CD14-positive monocyte (primary cell): Measurements from ENCODE around the gene MAST4. TPM values are rescaled to one million over a fixed set of nuclear protein-coding genes. Genes with fewer than 3 reads are reported as not detected.

ENCODE experiments used
- DNase-seq, 3 donors: peaks; one replicate each; pipeline ENCODE4 v3.0.0-alpha.2; 2011 to 2022
- H2AFZ ChIP-seq: 2 replicates; pipeline ENCODE4 v1.6.0; 2012; ENCODE audit warnings: mild to moderate bottlenecking, low read depth, low read length, inconsistent platforms; ENCODE audit not compliant: insufficient read depth, poor library complexity, severe bottlenecking
- H3K27ac ChIP-seq, 2 donors: 1 replicate in 1 of 2; 2 replicates in 1 of 2; pipeline ENCODE4 v1.5.1; 2012 to 2013; ENCODE audit warnings: low read length in 2 of 2, control low read depth in 1 of 2, inconsistent platforms in 1 of 2, low read depth in 1 of 2, mild to moderate bottlenecking in 1 of 2
- H3K27me3 ChIP-seq, 2 donors: one replicate each; pipeline versions ENCODE4 v1.6.0 to v1.6.1; 2011 to 2013; ENCODE audit warnings: low read length in 2 of 2; ENCODE audit not compliant: control insufficient read depth in 2 of 2, insufficient read depth in 2 of 2
- H3K36me3 ChIP-seq, 2 donors: replicated peaks in 1 of 2; 1 replicate in 1 of 2; 2 replicates in 1 of 2; pipeline versions ENCODE4 v1.5.1 to v1.6.1; 2012 to 2013; ENCODE audit warnings: low read length in 2 of 2, control low read depth in 1 of 2, inconsistent platforms in 1 of 2, mild to moderate bottlenecking in 1 of 2; ENCODE audit not compliant: insufficient read depth in 2 of 2, control insufficient read depth in 1 of 2
- H3K4me1 ChIP-seq, 2 donors: 1 replicate in 1 of 2; 2 replicates in 1 of 2; pipeline versions ENCODE4 v1.5.1 to v1.6.1; 2012 to 2013; ENCODE audit warnings: low read length in 2 of 2, control low read depth in 1 of 2, inconsistent platforms in 1 of 2, mild to moderate bottlenecking in 1 of 2, moderate library complexity in 1 of 2; ENCODE audit not compliant: insufficient read depth in 2 of 2, control insufficient read depth in 1 of 2
- H3K4me2 ChIP-seq: replicated peaks from 2 replicates; pipeline ENCODE3; 2012; ENCODE audit warnings: low read length, moderate library complexity, mild to moderate bottlenecking; ENCODE audit not compliant: poor library complexity, severe bottlenecking; ENCODE audit errors: extremely low read depth
- H3K4me3 ChIP-seq, 3 experiments: fragments of 200-600 bp in 1 of 3; sonication (generic) in 1 of 3; replicated peaks in 1 of 3; 1 replicate in 2 of 3; 2 replicates in 1 of 3; pipeline ENCODE4 v1.5.1; 2011 to 2013; ENCODE audit warnings: low read length in 3 of 3, mild to moderate bottlenecking in 3 of 3, control low read depth in 2 of 3, low read depth in 2 of 3, inconsistent platforms in 1 of 3, moderate library complexity in 1 of 3
- H3K79me2 ChIP-seq: 2 replicates; pipeline ENCODE4 v1.6.0; 2012; ENCODE audit warnings: mild to moderate bottlenecking, control low read depth, inconsistent platforms, low read length, moderate library complexity; ENCODE audit not compliant: insufficient read depth
- H3K9ac ChIP-seq: 2 replicates; pipeline ENCODE4 v1.6.0; 2017; ENCODE audit warnings: low read length, mild to moderate bottlenecking; ENCODE audit not compliant: insufficient read depth, poor library complexity, severe bottlenecking
- H3K9me3 ChIP-seq, 2 donors: replicated peaks in 1 of 2; 1 replicate in 1 of 2; 2 replicates in 1 of 2; pipeline versions ENCODE4 v1.5.1 to v1.6.1; 2012 to 2013; ENCODE audit warnings: low read length in 2 of 2, control low read depth in 1 of 2; ENCODE audit not compliant: control insufficient read depth in 1 of 2, insufficient read depth in 1 of 2
- H4K20me1 ChIP-seq: 2 replicates; pipeline ENCODE4 v1.6.0; 2012; ENCODE audit warnings: mild to moderate bottlenecking, low read length, control low read depth, moderate library complexity; ENCODE audit not compliant: insufficient read depth
- H3K27ac Mint-ChIP-seq, 7 donors: one replicate each; pipeline ENCODE4 v1.8.0; 2020; ENCODE audit warnings: mild to moderate bottlenecking in 7 of 7, mixed read lengths in 7 of 7, moderate library complexity in 6 of 7, inconsistent platforms in 2 of 7
- H3K27me3 Mint-ChIP-seq, 3 donors: one replicate each; pipeline ENCODE4 v1.8.0; 2021 to 2022; ENCODE audit warnings: low read depth in 3 of 3, mild to moderate bottlenecking in 3 of 3, mixed read lengths in 3 of 3, moderate library complexity in 3 of 3, inconsistent platforms in 1 of 3
- H3K36me3 Mint-ChIP-seq, 2 donors: one replicate each; pipeline ENCODE4 v1.8.0; 2020; ENCODE audit warnings: mixed read lengths in 2 of 2, inconsistent platforms in 1 of 2, mild to moderate bottlenecking in 1 of 2
- H3K4me1 Mint-ChIP-seq: one replicate; pipeline ENCODE4 v1.8.0; 2020; ENCODE audit warnings: mild to moderate bottlenecking, mixed read lengths
- H3K4me3 Mint-ChIP-seq, 2 donors: one replicate each; pipeline ENCODE4 v1.8.0; 2020; ENCODE audit warnings: mild to moderate bottlenecking in 2 of 2, mixed read lengths in 2 of 2, moderate library complexity in 1 of 2
- H3K9me3 Mint-ChIP-seq, 7 donors: one replicate each; pipeline ENCODE4 v1.8.0; 2020 to 2022; ENCODE audit warnings: mixed read lengths in 7 of 7, mild to moderate bottlenecking in 6 of 7, moderate library complexity in 6 of 7, inconsistent platforms in 2 of 7
- CTCF ChIP-seq: fragments of 200-600 bp; IDR thresholded peaks from one replicate; pipeline ENCODE4 v1.8.0; 2022; ENCODE audit warnings: antibody characterized with exemption, mild to moderate bottlenecking
- WGBS: methylation state at CpG from one replicate; pipeline ENCODE4 v1.1.5; 2013; ENCODE audit warnings: missing lambda C conversion rate; ENCODE audit not compliant: insufficient coverage; 5-methylcytosine and 5-hydroxymethylcytosine counted together
- intact Hi-C, 2 donors: fragments of 100-400 bp; cut with micrococcal nuclease; formaldehyde crosslinking; loops; one replicate each; pipeline versions ENCODE4 v1.15.0 to v1.15.1; 2023
- polyA plus RNA-seq, 3 donors: library from polyadenylated mRNA; depleted of rRNA in 1 of 3; unstranded in 2 of 3; stranded (reverse) in 1 of 3; fragments of 300-500 nt in 2 of 3; fragments of >200 nt in 1 of 3; fragmentation: Illumina TruSeq in 2 of 3; gene quantifications; 1 replicate in 2 of 3; 2 replicates in 1 of 3; pipeline ENCODE4 v1.2.3, GENCODE V29; 2012 to 2021

Gene MAST4
- polyA plus RNA-seq, 3 donors: 0.03 to 0.24 TPM; not detected in 1

- Histone ChIP-seq H3K79me2 (no peaks in the 10 kb centered on the region), H3K36me3 (no peaks in the 10 kb centered on the region), H3K27ac (no peak overlapping the region), H3K4me1 (no peaks in the 10 kb centered on the region), H3K4me3 (no peak overlapping the region), H3K9ac (no peak overlapping the region), H3K4me2 (no peak overlapping the region), H2AFZ (no peak overlapping the region), H3K27me3 (no peaks in the 10 kb centered on the region), H3K9me3 (no peaks in the 10 kb centered on the region), H4K20me1 (no peaks in the 10 kb centered on the region)
- Mint-ChIP-seq H3K4me1 (no peaks in the 10 kb centered on the region), H3K4me3 (no peak overlapping the region), H3K27ac (no peak overlapping the region), H3K36me3 (no peaks in the 10 kb centered on the region), H3K27me3 (peaks cover 3 to 4% (median 3%) of the 10 kb centered on the region in 3 donors), H3K9me3 (no peaks in the 10 kb centered on the region)
- no peak for TF ChIP-seq CTCF
- intact Hi-C loops: no loop called here
- DNase-seq: no peak
These were observed 13.4 kb downstream of the MAST4 start for GRCh38 chr5:66609615-66610014.

GRCh38 chr5:66612226-66612625, 16.0 kb downstream of the MAST4 start:
- intact Hi-C loops: no loop called here
- H3K4me3 ChIP-seq: no peak overlapping the region
- peaks cover 0 to 1% (median 0%) of the 10 kb centered on the region in 7 donors for H3K9me3 Mint-ChIP-seq
- H3K4me1 ChIP-seq: peaks cover 0 to 5% of the 10 kb centered on the region in 2 donors
- no peak for DNase-seq
- H3K27ac ChIP-seq: no peak overlapping the region
- peaks cover 7% of the 10 kb centered on the region for H3K4me1 Mint-ChIP-seq
- H3K27ac Mint-ChIP-seq: no peak overlapping the region
- no peaks in the 10 kb centered on the region for H3K27me3 ChIP-seq
- peaks cover 0 to 3% (median 1%) of the 10 kb centered on the region in 3 donors for H3K27me3 Mint-ChIP-seq
- no peak overlapping the region for H3K4me3 Mint-ChIP-seq
- no peaks in the 10 kb centered on the region for H3K9me3 ChIP-seq
- no peaks in the 10 kb centered on the region for H4K20me1 ChIP-seq
- H3K4me2 ChIP-seq: no peak overlapping the region
- WGBS: 94% methylated on average over 4 of the region's 5 CpGs
- H3K36me3 ChIP-seq: no peaks in the 10 kb centered on the region
- H3K79me2 ChIP-seq: no peaks in the 10 kb centered on the region
- no peak overlapping the region for H2AFZ ChIP-seq
- H3K36me3 Mint-ChIP-seq: no peaks in the 10 kb centered on the region
- TF ChIP-seq CTCF: no peak
- no peak overlapping the region for H3K9ac ChIP-seq
